SK-N-MC (cell line): Measurements from ENCODE around the gene ZP1.

Source experiments
- EZH2 ChIP-seq: fragments of 200-600 bp; sonication (generic); IDR thresholded peaks from one replicate; pipeline ENCODE4 v1.6.1; 2017; ENCODE audit warnings: antibody characterized with exemption
- POLR2AphosphoS5 ChIP-seq: IDR thresholded peaks from 2 replicates; pipeline ENCODE4 v1.6.1; 2012; ENCODE audit warnings: mild to moderate bottlenecking, low read depth, low read length, borderline replicate concordance

DNA sequence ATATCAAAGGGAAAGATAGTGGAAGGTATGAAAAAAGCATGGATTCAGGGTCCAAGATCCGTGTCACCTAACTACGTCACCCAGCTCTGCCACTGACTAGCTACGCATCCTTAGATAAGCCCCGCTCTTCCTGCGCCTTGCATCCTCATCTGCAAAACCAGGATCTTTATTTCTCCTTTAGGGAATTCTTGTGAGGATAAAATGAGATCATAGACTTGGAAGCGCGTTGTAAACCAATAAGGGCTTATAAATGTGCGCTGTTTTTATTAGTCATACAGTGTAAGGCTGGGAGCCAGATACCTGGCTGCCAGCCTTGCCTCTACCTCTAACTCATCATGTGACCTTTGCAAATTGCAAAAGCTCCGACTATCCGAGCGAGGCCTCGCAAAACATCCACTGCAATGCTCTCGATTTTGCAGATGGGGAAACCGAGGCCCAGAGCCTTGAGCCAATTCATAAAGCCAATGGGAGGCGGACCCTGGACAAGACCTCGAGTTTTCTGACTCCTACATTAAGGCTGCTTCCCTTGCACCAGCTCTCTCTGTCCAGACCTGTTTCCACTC is 38.3 kb downstream of the ZP1 start:
- no peak for TF ChIP-seq EZH2
- no peak for TF ChIP-seq POLR2AphosphoS5
